Karpas-422 (cell line): Measurements from ENCODE around the gene MACROH2A1. TPM values are rescaled to one million over a fixed set of nuclear protein-coding genes. Genes with fewer than 3 reads are reported as not detected.

ENCODE experiments used
- DNase-seq: peaks from one replicate; pipeline ENCODE4 v3.0.0-alpha.2; 2015
- H2AFZ ChIP-seq: fragments of 200-600 bp; sonication (generic); 2 replicates; pipeline ENCODE4 v1.6.1; 2014; ENCODE audit warnings: antibody characterized with exemption, low read length, mixed read lengths
- H3K27ac ChIP-seq: fragments of 200-600 bp; sonication (generic); 2 replicates; pipeline ENCODE4 v1.5.1; 2014; ENCODE audit warnings: mild to moderate bottlenecking, low read length, moderate library complexity
- H3K27me3 ChIP-seq: fragments of 200-600 bp; sonication (generic); 2 replicates; pipeline ENCODE4 v1.6.1; 2014; ENCODE audit warnings: low read length, mixed read lengths
- H3K36me3 ChIP-seq: fragments of 200-600 bp; sonication (generic); 2 replicates; pipeline ENCODE4 v1.6.1; 2014; ENCODE audit warnings: low read length, mixed read lengths; ENCODE audit not compliant: insufficient read depth
- H3K4me1 ChIP-seq: fragments of 200-600 bp; sonication (generic); 2 replicates; pipeline ENCODE4 v1.6.1; 2014; ENCODE audit warnings: mild to moderate bottlenecking, low read length, mixed read lengths
- H3K4me2 ChIP-seq: fragments of 200-600 bp; sonication (generic); 2 replicates; pipeline ENCODE4 v1.6.1; 2014; ENCODE audit warnings: low read length, low read depth, mild to moderate bottlenecking; ENCODE audit not compliant: poor library complexity, severe bottlenecking
- H3K4me3 ChIP-seq: fragments of 200-600 bp; sonication (generic); 2 replicates; pipeline ENCODE4 v1.5.1; 2014; ENCODE audit warnings: mild to moderate bottlenecking, antibody characterized with exemption, low read length, mixed read lengths
- H3K79me2 ChIP-seq: fragments of 200-600 bp; sonication (generic); 2 replicates; pipeline ENCODE4 v1.6.1; 2014; ENCODE audit warnings: mild to moderate bottlenecking, low read length, mixed read lengths
- H3K9ac ChIP-seq: fragments of 200-600 bp; sonication (generic); 2 replicates; pipeline ENCODE4 v1.6.0; 2014; ENCODE audit warnings: low read length
- H3K9me2 ChIP-seq: fragments of 200-600 bp; sonication (generic), shearing (Covaris generic); replicated peaks from 2 replicates; pipeline ENCODE4 v1.6.0; 2014; ENCODE audit warnings: mild to moderate bottlenecking, low read length, moderate library complexity; ENCODE audit not compliant: insufficient read depth
- H3K9me3 ChIP-seq: fragments of 300-700, 200-600 bp; sonication (generic); 2 replicates; pipeline ENCODE4 v1.6.1; 2014; ENCODE audit warnings: low read length, mixed read lengths
- H4K20me1 ChIP-seq: fragments of 200-600 bp; sonication (generic); 2 replicates; pipeline ENCODE4 v1.6.1; 2014; ENCODE audit warnings: mild to moderate bottlenecking, antibody characterized with exemption, low read length, low read depth; ENCODE audit not compliant: insufficient read depth
- small RNA-seq: library from RNA; depleted of rRNA; stranded (forward); fragments of <200 nt; gene quantifications from one replicate; pipeline ENCODE3, GENCODE V24; 2014
- total RNA-seq: library from RNA; depleted of rRNA; stranded (reverse); fragments of >200 nt; shearing (Covaris generic); gene quantifications from 2 replicates; pipeline ENCODE4 v1.2.3, GENCODE V29; 2014; ENCODE audit warnings: low replicate concordance; rRNA removed

The MACROH2A1 gene
- total RNA-seq, 1 experiment from 2014 or later = 160 TPM

- Histone ChIP-seq H3K9ac (no peak overlapping the region), H3K4me2 (no peak overlapping the region), H3K27me3 (0 out of 2 replicates have a peak, but pooled peaks cover 3% of the 10 kb centered on the region), H2AFZ (no peak overlapping the region), H3K4me1 (no peaks in the 10 kb centered on the region), H3K4me3 (no peak overlapping the region), H3K9me2 (no peaks in the 10 kb centered on the region), H4K20me1 (no peaks in the 10 kb centered on the region; the same call in 1 of the 2 replicates), H3K79me2 (no peaks in the 10 kb centered on the region), H3K9me3 (peaks cover 3% of the 10 kb centered on the region; the same call in 1 of the 2 replicates), H3K36me3 (no peaks in the 10 kb centered on the region), H3K27ac (no peak overlapping the region)
- DNase-seq = no peak
Measured at GRCh38 chr5:135289651-135290050, 109.4 kb downstream of the MACROH2A1 start.

- Histone ChIP-seq H3K4me1 (no peaks in the 10 kb centered on the region), H3K27me3 (0 out of 2 replicates have a peak, but pooled peaks cover 3% of the 10 kb centered on the region), H3K9me2 (no peaks in the 10 kb centered on the region), H4K20me1 (no peaks in the 10 kb centered on the region; the same call in 1 of the 2 replicates), H3K9me3 (peaks cover 3% of the 10 kb centered on the region; the same call in 1 of the 2 replicates), H3K36me3 (no peaks in the 10 kb centered on the region), H3K27ac (no peak overlapping the region), H3K4me2 (no peak overlapping the region), H3K9ac (no peak overlapping the region), H2AFZ (no peak overlapping the region), H3K79me2 (no peaks in the 10 kb centered on the region), H3K4me3 (no peak overlapping the region)
- no peak for DNase-seq
Measured at GRCh38 chr5:135287551-135287950, 111.5 kb downstream of the MACROH2A1 start.

Small RNA genes lying within 50 kb of the gene (small RNA-seq; reads per million reads assigned to genes)
- gene DCANP1 = not detected

Other genes with a start within 250 kb of the MACROH2A1 start
- not detected in 2 replicates for gene DCANP1, start 48.1 kb upstream of the MACROH2A1 start, total RNA-seq
- not detected in 2 replicates for gene TIFAB, start 53.1 kb upstream of the MACROH2A1 start, total RNA-seq
- gene NEUROG1, start 136.7 kb upstream of the MACROH2A1 start, total RNA-seq = not detected in 2 replicates
- not detected in 2 replicates for gene CXCL14, start 179.8 kb upstream of the MACROH2A1 start, total RNA-seq